Transverse colon (tissue), 4 donors: Measurements from ENCODE around the gene SMPDL3A. TPM values are rescaled to one million over a fixed set of nuclear protein-coding genes. Genes with fewer than 3 reads are reported as not detected.

Experiments
- DNase-seq: peaks from one replicate; pipeline ENCODE4 v3.0.0-alpha.2; 2019
- H3K27ac ChIP-seq, 4 donors: fragments of 200-600 bp; sonication (generic); 2 replicates each; pipeline ENCODE4 v1.5.1; 2016 to 2018; ENCODE audit warnings: inconsistent platforms in 4 of 4
- H3K27me3 ChIP-seq: fragments of 200-600 bp; sonication (generic); 2 replicates; pipeline ENCODE4 v1.5.1; 2017; ENCODE audit warnings: inconsistent platforms
- H3K36me3 ChIP-seq, 4 donors: fragments of 200-600 bp; sonication (generic); 2 replicates each; pipeline ENCODE4 v1.5.1; 2017 to 2019; ENCODE audit warnings: inconsistent platforms in 4 of 4
- H3K4me1 ChIP-seq, 4 donors: fragments of 200-600 bp; sonication (generic); 2 replicates each; pipeline ENCODE4 v1.5.1; 2017 to 2020; ENCODE audit warnings: inconsistent platforms in 4 of 4
- H3K4me3 ChIP-seq, 4 donors: fragments of 200-600 bp; sonication (generic); 1 replicate in 1 of 4; 2 replicates in 3 of 4; pipeline versions ENCODE4 v1.5.1 to v1.6.1; 2017 to 2019; ENCODE audit warnings: inconsistent platforms in 4 of 4
- H3K9me3 ChIP-seq, 2 donors: fragments of 200-600 bp; sonication (generic); 2 replicates each; pipeline ENCODE4 v1.5.1; 2017 to 2019; ENCODE audit warnings: inconsistent platforms in 2 of 2
- EP300 ChIP-seq: sonication (generic); formaldehyde crosslinking; IDR thresholded peaks from one replicate; pipeline ENCODE4 v1.6.1; 2017; ENCODE audit warnings: antibody characterized with exemption, low read depth
- POLR2A ChIP-seq: fragments of 450-650 bp; IDR thresholded peaks from one replicate; pipeline ENCODE4 v1.6.1; 2016; ENCODE audit warnings: antibody characterized with exemption, mild to moderate bottlenecking, moderate library complexity
- POLR2AphosphoS5 ChIP-seq, 3 donors: sonication (generic); formaldehyde crosslinking; IDR thresholded peaks; one replicate each; pipeline ENCODE4 v1.6.1; 2016; ENCODE audit warnings: antibody characterized with exemption in 3 of 3
- WGBS, 2 donors: methylation state at CpG; one replicate each; pipeline ENCODE4 v1.1.5; 2018; ENCODE audit warnings: low coverage in 1 of 2; 5-methylcytosine and 5-hydroxymethylcytosine counted together
- in situ Hi-C, 4 donors: fragments of 200-750 bp; cut with MboI; loops; one replicate each; pipeline versions ENCODE4 v1.15.0 to v1.15.1; 2017; ENCODE audit warnings: low sequenced_read_pairs in 3 of 4, low pct_ligation_motif_present in 1 of 4, low pct_unique_long_range_greater_than_20kb in 1 of 4
- intact Hi-C: fragments of 100-400 bp; cut with DNase I; formaldehyde crosslinking; loops from one replicate; pipeline ENCODE4 v1.15.1; 2023; ENCODE audit warnings: low total_unique reads
- total RNA-seq, 4 donors: library from RNA; depleted of rRNA; stranded (reverse); fragments of >200 nt; gene quantifications; one replicate each; pipeline ENCODE4 v1.1.0, GENCODE V29; 2016
- TF ChIP-seq, protein P1 (sequence below), 5 experiments: fragments of 200-600 bp in 3 of 5; fragments of 450-650 bp in 2 of 5; sonication (generic) in 3 of 5; IDR thresholded peaks; 1 replicate in 2 of 5; 2 replicates in 3 of 5; pipeline ENCODE4 v1.5.1; 2016 to 2017; ENCODE audit warnings: antibody characterized with exemption in 5 of 5, inconsistent platforms in 3 of 5, mild to moderate bottlenecking in 2 of 5, moderate library complexity in 1 of 5

SMPDL3A gene
- total RNA-seq, 4 donors from 2014 or later, result 10.1 to 353 (median 172) TPM

DNA sequence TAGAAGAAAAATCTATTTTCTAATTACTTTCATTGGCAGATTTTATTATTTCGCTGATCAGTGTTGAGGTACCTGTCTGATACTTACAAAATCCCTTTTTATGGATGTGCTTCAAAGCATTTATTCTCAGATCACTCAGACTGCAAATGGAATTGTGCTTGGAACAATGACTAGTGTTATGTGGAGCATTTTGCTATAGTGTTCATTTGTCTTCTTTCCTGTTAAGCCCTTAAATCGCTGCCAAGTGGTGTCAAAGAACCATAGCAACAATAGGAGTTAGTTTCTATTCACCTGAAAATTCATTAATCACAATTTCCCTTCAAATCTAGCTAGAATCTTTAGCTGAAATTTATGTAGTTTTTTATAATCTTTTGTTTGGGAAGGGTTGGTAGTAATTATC, 29.8 kb downstream of the SMPDL3A start:
- in situ Hi-C loops (no loop called here), intact Hi-C loops (no loop called here)
- 74 to 82% methylated on average over 2 of the region's 2 CpGs for WGBS, 2 donors

DNA sequence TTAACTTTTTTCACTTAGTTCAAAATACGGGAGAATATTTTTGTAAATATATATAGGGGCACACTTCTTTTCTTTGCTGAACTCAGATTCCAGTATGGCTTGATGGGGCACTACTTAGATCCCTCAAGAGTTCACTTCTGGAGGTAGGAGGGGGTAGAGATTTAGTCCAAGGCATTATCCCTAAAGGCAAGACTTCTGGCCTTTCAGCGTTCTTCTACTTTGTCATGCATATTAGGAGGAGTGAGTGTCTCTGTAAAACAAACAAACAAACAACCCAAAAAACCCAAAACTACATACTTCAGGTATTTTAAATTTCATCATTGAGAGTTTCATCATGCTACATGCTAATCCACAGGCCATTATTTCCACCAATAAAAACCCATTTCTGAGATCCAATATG, 32.0 kb downstream of the SMPDL3A start:
- 80 to 88% methylated on average over 2 of the region's 2 CpGs for WGBS, 2 donors
- H3K4me1 ChIP-seq, result no peaks in the 10 kb centered on the region
- intact Hi-C loops, result no loop called here
- no peaks in the 10 kb centered on the region for H3K27me3 ChIP-seq
- H3K4me3 ChIP-seq, result no peak overlapping the region
- no peaks in the 10 kb centered on the region for H3K9me3 ChIP-seq
- TF ChIP-seq POLR2AphosphoS5 (IDR thresholded peaks at IDR 0.05), result no peak
- no peak for TF ChIP-seq EP300
- TF ChIP-seq, protein P1, sequence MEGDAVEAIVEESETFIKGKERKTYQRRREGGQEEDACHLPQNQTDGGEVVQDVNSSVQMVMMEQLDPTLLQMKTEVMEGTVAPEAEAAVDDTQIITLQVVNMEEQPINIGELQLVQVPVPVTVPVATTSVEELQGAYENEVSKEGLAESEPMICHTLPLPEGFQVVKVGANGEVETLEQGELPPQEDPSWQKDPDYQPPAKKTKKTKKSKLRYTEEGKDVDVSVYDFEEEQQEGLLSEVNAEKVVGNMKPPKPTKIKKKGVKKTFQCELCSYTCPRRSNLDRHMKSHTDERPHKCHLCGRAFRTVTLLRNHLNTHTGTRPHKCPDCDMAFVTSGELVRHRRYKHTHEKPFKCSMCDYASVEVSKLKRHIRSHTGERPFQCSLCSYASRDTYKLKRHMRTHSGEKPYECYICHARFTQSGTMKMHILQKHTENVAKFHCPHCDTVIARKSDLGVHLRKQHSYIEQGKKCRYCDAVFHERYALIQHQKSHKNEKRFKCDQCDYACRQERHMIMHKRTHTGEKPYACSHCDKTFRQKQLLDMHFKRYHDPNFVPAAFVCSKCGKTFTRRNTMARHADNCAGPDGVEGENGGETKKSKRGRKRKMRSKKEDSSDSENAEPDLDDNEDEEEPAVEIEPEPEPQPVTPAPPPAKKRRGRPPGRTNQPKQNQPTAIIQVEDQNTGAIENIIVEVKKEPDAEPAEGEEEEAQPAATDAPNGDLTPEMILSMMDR (IDR thresholded peaks at IDR 0.05), result no peak
- no peak for TF ChIP-seq POLR2A
- in situ Hi-C loops, result no loop called here
- no peaks in the 10 kb centered on the region for H3K36me3 ChIP-seq
- no peak for DNase-seq
- H3K27ac ChIP-seq, result no peak overlapping the region

More for the DNA sequence above, 29.8 kb downstream of the SMPDL3A start:
- H3K27me3 ChIP-seq, result no peaks in the 10 kb centered on the region
- H3K4me1 ChIP-seq, result no peaks in the 10 kb centered on the region
- no peak for TF ChIP-seq EP300
- TF ChIP-seq POLR2AphosphoS5 (IDR thresholded peaks at IDR 0.05), result no peak
- TF ChIP-seq, protein P1 (IDR thresholded peaks at IDR 0.05), result no peak
- TF ChIP-seq POLR2A, result no peak
- H3K36me3 ChIP-seq, result no peaks in the 10 kb centered on the region
- DNase-seq, result no peak
- no peak overlapping the region for H3K4me3 ChIP-seq
- H3K9me3 ChIP-seq, result no peaks in the 10 kb centered on the region
- H3K27ac ChIP-seq, result no peak overlapping the region

DNA sequence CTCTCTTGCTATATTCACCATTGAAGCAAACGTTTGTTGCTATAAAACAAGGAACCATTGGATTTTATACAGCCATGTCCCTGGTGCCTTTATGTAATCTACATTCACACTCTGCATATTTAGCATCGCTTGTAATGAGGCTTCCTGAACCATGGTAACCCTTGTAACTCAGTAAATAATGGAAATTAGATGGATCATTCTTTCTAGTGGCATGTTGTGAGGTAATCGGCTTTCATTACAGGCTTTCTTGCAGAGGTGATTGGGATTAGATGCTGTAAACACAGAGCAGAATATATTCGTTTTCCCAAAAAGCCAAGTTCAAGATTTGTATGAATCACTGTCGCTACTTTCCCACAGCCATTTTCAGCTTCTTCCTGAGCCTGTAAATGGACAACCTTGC, 36.1 kb downstream of the SMPDL3A start:
- Histone ChIP-seq H3K4me3 (no peak overlapping the region), H3K4me1 (no peaks in the 10 kb centered on the region), H3K27ac (no peak overlapping the region), H3K27me3 (no peaks in the 10 kb centered on the region), H3K9me3 (no peaks in the 10 kb centered on the region), H3K36me3 (no peaks in the 10 kb centered on the region)
- intact Hi-C loops (no loop called here), in situ Hi-C loops (loop anchor here in 1 of 4 donors (25.0 kb wide), 1 partner anchor 338 kb away; no protein-coding TSS in a partner anchor)
- no peak for TF ChIP-seq EP300
- no peak for TF ChIP-seq POLR2AphosphoS5 (IDR thresholded peaks at IDR 0.05)
- TF ChIP-seq, protein P1 (IDR thresholded peaks at IDR 0.05), result no peak
- DNase-seq, result no peak
- WGBS, 2 donors, result 70 to 74% methylated on average over 5 of the region's 5 CpGs

DNA sequence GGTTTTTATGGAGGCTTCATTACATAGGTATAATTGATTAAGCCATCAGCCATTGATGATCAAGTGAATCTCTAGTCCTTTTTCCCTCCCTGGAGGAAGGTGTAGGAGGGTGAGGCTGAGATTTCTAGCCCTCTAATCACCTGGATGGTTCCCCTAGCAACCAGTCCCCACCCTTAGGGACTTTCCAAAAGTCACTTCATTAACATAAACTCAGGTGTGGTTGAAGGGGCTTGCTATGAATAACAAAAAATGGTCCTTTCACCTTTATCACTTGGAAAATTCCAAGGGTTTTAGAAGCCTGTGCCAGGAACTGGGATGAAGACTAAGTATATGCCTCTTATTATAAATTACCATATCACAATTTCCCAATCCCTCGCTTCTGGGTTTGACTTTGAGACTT, 40.4 kb downstream of the SMPDL3A start:
- H3K4me3 ChIP-seq, result no peak overlapping the region
- DNase-seq, result no peak
- in situ Hi-C loops (loop anchor here in 1 of 4 donors (25.0 kb wide), 1 partner anchor 342 kb away; no protein-coding TSS in a partner anchor), intact Hi-C loops (no loop called here)
- no peaks in the 10 kb centered on the region for H3K36me3 ChIP-seq
- H3K27me3 ChIP-seq, result no peaks in the 10 kb centered on the region
- TF ChIP-seq, protein P1 (IDR thresholded peaks at IDR 0.05), result no peak
- no peak for TF ChIP-seq POLR2A
- TF ChIP-seq EP300, result no peak
- TF ChIP-seq POLR2AphosphoS5 (IDR thresholded peaks at IDR 0.05), result no peak
- WGBS, 2 donors, result 90% methylated on average over 1 of the region's 1 CpG
- H3K9me3 ChIP-seq, result no peaks in the 10 kb centered on the region
- H3K4me1 ChIP-seq, result peaks cover 0 to 4% (median 0%) of the 10 kb centered on the region in 4 donors
- no peak overlapping the region for H3K27ac ChIP-seq
